GM18517 (cell line): ENCODE measurements around the gene GNB1L.
"Not testable (repeated sequence)": the region's sequence is repeated elsewhere in the genome, so short reads cannot be mapped to it uniquely, and the experiment has no call there.

Source experiments
- ATAC-seq: cut with Tn5 transposase; IDR thresholded peaks from one replicate; pipeline ENCODE4 v1.9.1; 2021; ENCODE audit warnings: mild to moderate bottlenecking, moderate library complexity; ENCODE audit not compliant: unreplicated experiment

Gene GNB1L

GRCh38 chr22:19845054-19845722 is 9.5 kb downstream of the GNB1L start:
- no peak for ATAC-seq

- no peak for ATAC-seq
These were observed 10.2 kb downstream of the GNB1L start for GRCh38 chr22:19844377-19845053.

GRCh38 chr22:19843857-19844376 is 10.8 kb downstream of the GNB1L start:
- ATAC-seq: no peak

DNA sequence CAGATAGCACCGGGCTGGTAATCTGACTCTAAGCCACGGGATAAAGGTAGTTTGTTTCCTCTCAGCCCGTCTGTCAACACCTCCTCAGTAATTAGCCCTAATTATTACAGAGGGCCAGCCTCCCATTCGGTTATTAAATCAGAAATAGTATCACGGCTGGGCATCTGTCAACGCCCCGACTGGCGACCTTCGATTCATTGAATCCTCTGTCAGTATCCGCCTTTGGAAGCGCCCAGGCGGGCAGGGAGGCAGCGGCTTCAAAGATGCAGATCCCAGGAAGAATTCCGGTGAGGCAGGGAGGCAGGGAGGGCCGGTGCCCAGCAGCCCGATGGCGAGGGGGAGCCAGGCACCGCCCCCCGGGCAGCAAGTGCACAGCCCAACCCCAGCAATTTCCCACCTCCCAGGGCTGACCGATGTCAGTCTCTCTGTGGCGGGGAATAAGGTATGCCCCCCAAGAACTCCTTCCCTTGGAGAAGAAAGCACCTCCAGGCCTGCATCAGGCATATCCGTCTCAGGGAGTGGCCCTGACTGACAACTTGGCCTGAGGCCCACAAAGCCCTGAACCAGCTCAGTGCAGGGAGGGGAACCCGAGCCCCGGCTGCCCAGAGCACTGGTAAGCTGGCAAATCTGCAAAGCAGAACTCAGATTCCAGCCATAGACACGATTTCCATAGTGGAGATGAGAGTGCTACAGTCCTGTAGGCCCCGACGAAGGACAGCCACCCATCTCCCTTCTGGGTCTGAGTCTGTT is 11.4 kb downstream of the GNB1L start:
- no peak for ATAC-seq

DNA sequence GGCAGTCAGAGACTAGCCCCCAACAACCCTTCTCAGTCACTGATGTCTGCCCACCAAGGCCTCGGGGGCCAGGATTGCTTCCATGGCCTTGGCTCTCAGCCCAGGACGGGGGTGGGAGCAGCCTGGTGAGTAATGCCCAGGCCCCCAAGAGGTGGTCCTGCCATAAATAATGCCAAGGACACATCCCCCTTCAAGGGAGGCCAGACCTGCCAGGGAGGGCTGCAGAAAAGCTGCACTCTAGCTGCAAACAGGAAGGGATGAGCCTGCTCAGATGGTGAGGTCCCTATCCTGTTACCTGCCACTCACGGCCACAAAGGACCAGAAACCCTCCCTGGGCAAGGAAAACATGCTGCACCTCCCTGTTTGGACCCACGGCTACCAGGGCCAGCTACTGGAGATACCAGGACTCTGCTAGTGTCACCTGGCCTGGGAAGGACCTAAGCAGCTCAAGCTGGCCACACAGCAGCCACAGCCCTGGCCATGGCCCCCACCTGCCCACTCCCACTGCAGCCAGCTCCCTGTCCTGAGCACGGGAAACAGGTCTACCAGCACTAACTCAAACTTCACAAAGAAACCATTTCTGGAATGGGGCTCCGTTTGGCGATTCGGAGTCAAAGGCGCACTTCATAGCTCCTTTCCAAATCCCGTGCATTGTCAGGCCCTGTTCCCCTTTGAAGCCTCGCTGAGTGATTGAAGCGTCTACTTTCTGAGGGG is 12.1 kb downstream of the GNB1L start:
- no peak for ATAC-seq

GRCh38 chr22:19841641-19842392 is 12.9 kb downstream of the GNB1L start:
- ATAC-seq: no peak

GRCh38 chr22:19840955-19841640 is 13.6 kb downstream of the GNB1L start:
- no peak for ATAC-seq

- no peak for ATAC-seq
These were observed 14.6 kb downstream of the GNB1L start for GRCh38 chr22:19840059-19840458.

DNA sequence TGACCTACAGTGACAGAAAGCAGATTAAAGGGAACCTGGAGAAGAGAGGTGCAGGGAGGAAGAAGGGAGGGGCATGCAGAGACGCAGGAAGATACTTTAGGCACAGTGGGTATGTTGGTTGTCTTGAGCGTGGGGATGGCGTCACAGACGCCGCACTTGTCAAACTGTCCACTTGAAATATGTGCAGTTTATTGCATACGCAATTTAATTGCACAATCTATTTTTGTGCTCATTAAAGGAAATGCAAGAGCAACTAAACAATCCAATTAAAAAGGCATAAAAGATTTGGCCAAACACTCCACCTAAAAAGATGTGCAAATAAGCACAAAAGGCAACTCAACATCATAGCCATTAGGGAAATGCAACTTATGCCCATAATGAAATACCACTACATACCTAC is 16.8 kb downstream of the GNB1L start:
- ATAC-seq: no peak

- no peak for ATAC-seq
These were observed 18.2 kb downstream of the GNB1L start for GRCh38 chr22:19836512-19836911.

GRCh38 chr22:19834599-19834998 is 20.1 kb downstream of the GNB1L start:
- ATAC-seq: no peak

- not testable (repeated sequence) for ATAC-seq
These were observed 21.3 kb downstream of the GNB1L start for GRCh38 chr22:19833327-19833726.

- no peak for ATAC-seq
These were observed 22.1 kb downstream of the GNB1L start for GRCh38 chr22:19832476-19833108.

- ATAC-seq: not testable (repeated sequence)
These were observed 22.7 kb downstream of the GNB1L start for GRCh38 chr22:19831979-19832378.

GRCh38 chr22:19831016-19831415 is 23.7 kb downstream of the GNB1L start:
- ATAC-seq: no peak

DNA sequence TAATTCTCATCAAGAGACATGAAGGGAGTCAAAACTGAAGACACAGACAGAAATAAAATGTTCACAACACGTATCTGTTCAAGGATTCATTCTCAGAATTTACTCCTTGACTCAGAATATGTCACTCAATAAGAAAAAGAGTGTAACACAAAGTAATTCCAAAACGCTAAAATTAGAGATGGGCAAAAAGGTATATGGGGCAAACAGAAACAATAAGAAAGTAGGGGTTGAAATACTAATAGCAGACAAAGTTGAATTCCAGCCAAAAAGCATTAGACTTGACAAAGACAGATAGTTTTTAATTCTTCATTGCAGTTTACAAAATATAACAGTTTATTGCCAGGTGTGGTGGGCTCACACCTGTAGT is 26.7 kb downstream of the GNB1L start:
- ATAC-seq: no peak

DNA sequence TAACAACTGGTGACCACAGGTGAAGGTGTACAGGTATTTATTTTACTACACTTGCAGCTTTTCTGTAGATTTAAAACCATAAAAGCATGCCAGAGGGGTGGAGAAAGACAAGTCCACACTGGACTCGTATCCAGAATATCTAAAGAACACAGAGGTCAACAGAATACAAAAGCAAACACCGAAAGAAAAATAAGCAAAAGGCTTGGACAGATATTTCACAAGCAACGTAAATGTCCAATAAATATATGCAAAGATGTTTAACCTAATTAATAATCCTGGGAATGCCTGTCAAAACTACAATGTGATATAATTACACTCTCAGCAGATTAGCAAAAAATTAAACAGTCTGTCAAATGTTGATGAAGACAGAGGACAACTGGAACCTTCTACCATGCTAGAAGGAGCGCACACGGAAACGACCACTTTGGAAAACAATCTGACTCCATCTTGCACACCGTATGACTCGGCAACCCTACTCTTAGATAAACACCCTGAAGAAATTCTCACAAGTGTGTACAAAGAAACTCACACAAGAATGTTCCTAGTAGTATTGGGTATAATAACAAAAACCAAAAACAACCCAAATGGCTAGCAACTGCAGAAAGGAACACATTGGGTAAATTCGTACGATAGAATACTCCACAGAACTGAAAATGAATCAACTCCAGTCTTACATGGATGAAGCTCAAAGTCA is 27.2 kb downstream of the GNB1L start:
- ATAC-seq: no peak

GRCh38 chr22:19826619-19826950 is 28.1 kb downstream of the GNB1L start:
- no peak for ATAC-seq
